ENCODE data around the gene EXOC4. TPM values are rescaled to one million over a fixed set of nuclear protein-coding genes. Genes with fewer than 3 reads are reported as not detected.

Gene EXOC4
- total RNA-seq, 1 experiment from 2014 or later: 111 TPM

- Histone ChIP-seq H2AFZ (ENCODE audit: low read length) (no peak overlapping the region), H3K9ac (ENCODE audit: low read length) (no peak overlapping the region), H3K9me3 (ENCODE audit: low read length) (peaks cover 16% of the 10 kb centered on the region; the same call in 1 of the 2 replicates), H3K4me3 (ENCODE audit: low read length) (no peak overlapping the region), H3K4me2 (ENCODE audit: low read depth, low read length, poor library complexity, severe bottlenecking) (no peak overlapping the region), H4K20me1 (ENCODE audit: insufficient read depth, low read depth, low read length) (no peaks in the 10 kb centered on the region), H3K4me1 (ENCODE audit: low read length) (peaks cover 13% of the 10 kb centered on the region), H3K36me3 (ENCODE audit: insufficient read depth, low read length) (no peaks in the 10 kb centered on the region; the same call in 1 of the 2 replicates), H3K27ac (ENCODE audit: low read length) (no peak overlapping the region), H3K79me2 (ENCODE audit: low read length) (no peaks in the 10 kb centered on the region), H3K27me3 (ENCODE audit: low read length) (no peaks in the 10 kb centered on the region), H3K9me2 (replicated peaks; ENCODE audit: insufficient read depth, low read length) (no peaks in the 10 kb centered on the region)
- no peak for DNase-seq
These were observed 834.3 kb downstream of the EXOC4 start for GRCh38 chr7:134086998-134087735.

DNA sequence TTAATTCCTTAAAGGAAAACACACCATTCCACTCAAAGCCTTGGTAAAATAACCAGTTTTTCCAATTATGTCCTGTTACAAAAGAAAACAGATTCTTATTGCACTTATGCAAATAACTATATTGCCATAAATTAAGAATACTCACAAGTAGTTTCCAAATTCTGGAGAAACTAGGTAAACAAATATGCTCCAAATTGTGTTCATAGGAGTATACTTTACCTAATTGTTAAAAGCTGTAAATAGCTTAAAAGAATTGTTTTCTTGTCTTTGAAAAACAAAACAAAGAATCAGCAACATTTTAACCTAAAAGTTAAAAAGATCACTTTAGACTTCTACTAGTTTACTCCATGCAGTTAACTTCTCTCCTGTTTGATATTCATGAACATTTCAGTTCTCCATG is 835.3 kb downstream of the EXOC4 start:
- H3K4me2 ChIP-seq (ENCODE audit: low read depth, low read length, poor library complexity, severe bottlenecking): no peak overlapping the region
- H3K79me2 ChIP-seq (ENCODE audit: low read length): no peaks in the 10 kb centered on the region
- H2AFZ ChIP-seq (ENCODE audit: low read length): no peak overlapping the region
- no peaks in the 10 kb centered on the region for H3K27me3 ChIP-seq (ENCODE audit: low read length)
- peaks cover 16% of the 10 kb centered on the region; the same call in 1 of the 2 replicates for H3K9me3 ChIP-seq (ENCODE audit: low read length)
- no peak overlapping the region for H3K27ac ChIP-seq (ENCODE audit: low read length)
- H3K9ac ChIP-seq (ENCODE audit: low read length): no peak overlapping the region
- no peaks in the 10 kb centered on the region for H4K20me1 ChIP-seq (ENCODE audit: insufficient read depth, low read depth, low read length)
- H3K9me2 ChIP-seq (replicated peaks; ENCODE audit: insufficient read depth, low read length): no peaks in the 10 kb centered on the region
- peaks cover 13% of the 10 kb centered on the region for H3K4me1 ChIP-seq (ENCODE audit: low read length)
- no peaks in the 10 kb centered on the region; the same call in 1 of the 2 replicates for H3K36me3 ChIP-seq (ENCODE audit: insufficient read depth, low read length)
- DNase-seq: no peak
- no peak overlapping the region for H3K4me3 ChIP-seq (ENCODE audit: low read length)

DNA sequence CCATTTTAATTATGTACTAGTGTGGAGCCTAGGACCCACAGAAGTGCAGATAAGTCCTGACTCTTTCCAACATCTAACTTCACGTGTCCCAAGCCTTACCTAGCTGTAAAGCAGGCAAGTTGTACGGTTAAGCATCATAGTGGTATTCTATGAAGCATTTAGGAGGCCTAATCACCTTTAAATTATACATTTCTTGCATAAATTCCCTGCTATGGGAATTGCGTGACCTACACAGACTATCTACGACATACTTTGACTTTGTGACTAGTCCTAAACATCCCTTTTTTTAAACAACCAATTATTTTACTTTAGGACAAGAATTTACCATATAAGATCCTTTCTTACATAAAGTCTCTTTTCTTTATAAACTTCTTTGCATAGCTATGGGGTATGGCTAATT is 836.6 kb downstream of the EXOC4 start:
- peaks cover 16% of the 10 kb centered on the region; the same call in 1 of the 2 replicates for H3K9me3 ChIP-seq (ENCODE audit: low read length)
- H3K4me1 ChIP-seq (ENCODE audit: low read length): peaks cover 9% of the 10 kb centered on the region
- no peaks in the 10 kb centered on the region for H4K20me1 ChIP-seq (ENCODE audit: insufficient read depth, low read depth, low read length)
- no peak overlapping the region for H3K9ac ChIP-seq (ENCODE audit: low read length)
- no peak overlapping the region for H3K27ac ChIP-seq (ENCODE audit: low read length)
- no peak overlapping the region for H3K4me3 ChIP-seq (ENCODE audit: low read length)
- no peak for DNase-seq
- H3K27me3 ChIP-seq (ENCODE audit: low read length): no peaks in the 10 kb centered on the region
- no peaks in the 10 kb centered on the region; the same call in 1 of the 2 replicates for H3K36me3 ChIP-seq (ENCODE audit: insufficient read depth, low read length)
- H2AFZ ChIP-seq (ENCODE audit: low read length): no peak overlapping the region
- H3K9me2 ChIP-seq (replicated peaks; ENCODE audit: insufficient read depth, low read length): no peaks in the 10 kb centered on the region
- H3K4me2 ChIP-seq (ENCODE audit: low read depth, low read length, poor library complexity, severe bottlenecking): no peak overlapping the region
- no peaks in the 10 kb centered on the region for H3K79me2 ChIP-seq (ENCODE audit: low read length)

DNA sequence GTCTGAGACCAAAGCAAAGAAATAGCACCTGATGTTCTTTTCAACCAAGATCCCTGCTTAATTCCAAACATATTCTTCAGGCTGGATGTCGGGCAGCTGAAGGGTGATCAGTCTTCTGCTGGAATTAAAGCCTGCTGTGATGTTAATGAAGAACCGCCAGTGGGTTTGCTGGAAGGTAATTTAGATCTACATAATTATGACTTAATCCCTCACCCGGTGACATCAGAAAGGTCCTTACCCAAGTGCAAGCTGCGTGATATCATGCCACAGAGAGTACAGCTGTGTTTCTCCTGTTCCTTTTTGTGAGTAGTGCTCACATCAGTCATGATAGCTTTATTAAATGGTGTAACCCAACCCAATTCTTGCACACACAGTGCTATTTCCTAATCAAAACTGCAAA is 845.2 kb downstream of the EXOC4 start:
- no peaks in the 10 kb centered on the region for H4K20me1 ChIP-seq (ENCODE audit: insufficient read depth, low read depth, low read length)
- no peak overlapping the region for H2AFZ ChIP-seq (ENCODE audit: low read length)
- H3K9me2 ChIP-seq (replicated peaks; ENCODE audit: insufficient read depth, low read length): no peaks in the 10 kb centered on the region
- no peaks in the 10 kb centered on the region for H3K27me3 ChIP-seq (ENCODE audit: low read length)
- no peak overlapping the region for H3K27ac ChIP-seq (ENCODE audit: low read length)
- H3K4me1 ChIP-seq (ENCODE audit: low read length): no peaks in the 10 kb centered on the region
- no peaks in the 10 kb centered on the region for H3K79me2 ChIP-seq (ENCODE audit: low read length)
- DNase-seq: no peak
- H3K4me3 ChIP-seq (ENCODE audit: low read length): no peak overlapping the region
- H3K4me2 ChIP-seq (ENCODE audit: low read depth, low read length, poor library complexity, severe bottlenecking): no peak overlapping the region
- H3K9me3 ChIP-seq (ENCODE audit: low read length): no peaks in the 10 kb centered on the region
- no peaks in the 10 kb centered on the region for H3K36me3 ChIP-seq (ENCODE audit: insufficient read depth, low read length)
- H3K9ac ChIP-seq (ENCODE audit: low read length): no peak overlapping the region

GRCh38 chr7:134101716-134102115 is 848.8 kb downstream of the EXOC4 start:
- no peak overlapping the region for H3K4me3 ChIP-seq (ENCODE audit: low read length)
- DNase-seq: no peak
- H3K9me3 ChIP-seq (ENCODE audit: low read length): no peaks in the 10 kb centered on the region
- no peak overlapping the region for H2AFZ ChIP-seq (ENCODE audit: low read length)
- no peaks in the 10 kb centered on the region for H3K9me2 ChIP-seq (replicated peaks; ENCODE audit: insufficient read depth, low read length)
- no peaks in the 10 kb centered on the region for H4K20me1 ChIP-seq (ENCODE audit: insufficient read depth, low read depth, low read length)
- H3K4me2 ChIP-seq (ENCODE audit: low read depth, low read length, poor library complexity, severe bottlenecking): no peak overlapping the region
- no peaks in the 10 kb centered on the region for H3K36me3 ChIP-seq (ENCODE audit: insufficient read depth, low read length)
- H3K79me2 ChIP-seq (ENCODE audit: low read length): no peaks in the 10 kb centered on the region
- H3K27ac ChIP-seq (ENCODE audit: low read length): no peak overlapping the region
- no peak overlapping the region for H3K9ac ChIP-seq (ENCODE audit: low read length)
- no peaks in the 10 kb centered on the region for H3K27me3 ChIP-seq (ENCODE audit: low read length)
- no peaks in the 10 kb centered on the region for H3K4me1 ChIP-seq (ENCODE audit: low read length)

GRCh38 chr7:134104166-134104565 is 851.3 kb downstream of the EXOC4 start:
- Histone ChIP-seq H3K79me2 (ENCODE audit: low read length) (no peaks in the 10 kb centered on the region), H3K4me3 (ENCODE audit: low read length) (no peak overlapping the region), H3K4me2 (ENCODE audit: low read depth, low read length, poor library complexity, severe bottlenecking) (no peak overlapping the region), H3K4me1 (ENCODE audit: low read length) (no peaks in the 10 kb centered on the region), H3K36me3 (ENCODE audit: insufficient read depth, low read length) (no peaks in the 10 kb centered on the region), H3K27me3 (ENCODE audit: low read length) (no peaks in the 10 kb centered on the region), H2AFZ (ENCODE audit: low read length) (no peak overlapping the region), H3K9me2 (replicated peaks; ENCODE audit: insufficient read depth, low read length) (no peaks in the 10 kb centered on the region), H3K9ac (ENCODE audit: low read length) (no peak overlapping the region), H4K20me1 (ENCODE audit: insufficient read depth, low read depth, low read length) (no peaks in the 10 kb centered on the region), H3K27ac (ENCODE audit: low read length) (no peak overlapping the region), H3K9me3 (ENCODE audit: low read length) (no peaks in the 10 kb centered on the region)
- DNase-seq: no peak

DNA sequence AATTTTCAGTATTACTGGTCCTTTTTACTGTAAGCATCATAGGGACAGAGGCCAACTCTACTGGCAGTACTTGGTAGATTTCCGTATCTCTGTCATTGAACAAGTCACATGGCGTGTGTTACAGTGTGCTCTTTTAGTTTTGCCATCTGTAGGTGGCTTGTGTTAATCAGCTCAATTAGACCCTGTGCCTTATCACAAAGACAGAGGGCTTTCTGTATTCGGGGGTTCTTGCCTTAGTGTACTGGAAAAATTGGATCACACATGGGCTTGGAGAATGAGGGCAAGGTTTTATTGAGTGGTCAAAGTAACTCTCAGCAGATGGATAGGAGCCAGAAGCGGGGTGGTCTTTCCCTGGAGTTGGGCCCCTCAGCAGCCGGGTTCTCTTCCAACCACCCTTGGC is 853.0 kb downstream of the EXOC4 start:
- no peaks in the 10 kb centered on the region for H3K27me3 ChIP-seq (ENCODE audit: low read length)
- H3K4me3 ChIP-seq (ENCODE audit: low read length): no peak overlapping the region
- no peaks in the 10 kb centered on the region for H3K9me3 ChIP-seq (ENCODE audit: low read length)
- no peak overlapping the region for H3K4me2 ChIP-seq (ENCODE audit: low read depth, low read length, poor library complexity, severe bottlenecking)
- H3K9ac ChIP-seq (ENCODE audit: low read length): no peak overlapping the region
- H3K27ac ChIP-seq (ENCODE audit: low read length): no peak overlapping the region
- no peaks in the 10 kb centered on the region for H3K79me2 ChIP-seq (ENCODE audit: low read length)
- no peaks in the 10 kb centered on the region for H3K36me3 ChIP-seq (ENCODE audit: insufficient read depth, low read length)
- no peaks in the 10 kb centered on the region for H4K20me1 ChIP-seq (ENCODE audit: insufficient read depth, low read depth, low read length)
- no peak overlapping the region for H2AFZ ChIP-seq (ENCODE audit: low read length)
- no peaks in the 10 kb centered on the region for H3K9me2 ChIP-seq (replicated peaks; ENCODE audit: insufficient read depth, low read length)
- H3K4me1 ChIP-seq (ENCODE audit: low read length): no peaks in the 10 kb centered on the region
- DNase-seq: no peak

- no peaks in the 10 kb centered on the region for H4K20me1 ChIP-seq (ENCODE audit: insufficient read depth, low read depth, low read length)
- DNase-seq: no peak
- no peaks in the 10 kb centered on the region for H3K36me3 ChIP-seq (ENCODE audit: insufficient read depth, low read length)
- no peak overlapping the region for H2AFZ ChIP-seq (ENCODE audit: low read length)
- no peak overlapping the region for H3K9ac ChIP-seq (ENCODE audit: low read length)
- no peaks in the 10 kb centered on the region for H3K9me3 ChIP-seq (ENCODE audit: low read length)
- H3K9me2 ChIP-seq (replicated peaks; ENCODE audit: insufficient read depth, low read length): no peaks in the 10 kb centered on the region
- no peak overlapping the region for H3K4me3 ChIP-seq (ENCODE audit: low read length)
- H3K27ac ChIP-seq (ENCODE audit: low read length): no peak overlapping the region
- H3K4me2 ChIP-seq (ENCODE audit: low read depth, low read length, poor library complexity, severe bottlenecking): no peak overlapping the region
- H3K79me2 ChIP-seq (ENCODE audit: low read length): no peaks in the 10 kb centered on the region
- no peaks in the 10 kb centered on the region for H3K4me1 ChIP-seq (ENCODE audit: low read length)
- no peaks in the 10 kb centered on the region for H3K27me3 ChIP-seq (ENCODE audit: low read length)
These were observed 855.9 kb downstream of the EXOC4 start for GRCh38 chr7:134108802-134109201.

Data from Karpas-422 (cell line).